Left hindlimb (tissue), 1 donor: Measurements from ENCODE around the gene ZNF236.

Experiments
- DNase-seq: peaks from one replicate; pipeline ENCODE4 v3.0.0-alpha.2; 2018

Gene ZNF236

GRCh38 chr18:76866666-76867065 is 44.3 kb downstream of the ZNF236 start:
- DNase-seq: no peak

GRCh38 chr18:76873311-76873710 is 51.0 kb downstream of the ZNF236 start:
- no peak for DNase-seq

GRCh38 chr18:76873713-76874112 is 51.4 kb downstream of the ZNF236 start:
- DNase-seq: no peak

- DNase-seq: no peak
Observed at GRCh38 chr18:76874642-76875389, 52.5 kb downstream of the ZNF236 start.

- DNase-seq: no peak
Observed at GRCh38 chr18:76875390-76876325, 53.3 kb downstream of the ZNF236 start.

GRCh38 chr18:76878426-76878825 is 56.1 kb downstream of the ZNF236 start:
- no peak for DNase-seq

- no peak for DNase-seq
Observed at GRCh38 chr18:76880026-76880425, 57.7 kb downstream of the ZNF236 start.

GRCh38 chr18:76881744-76882143 is 59.4 kb downstream of the ZNF236 start:
- DNase-seq: no peak

GRCh38 chr18:76882146-76882545 is 59.8 kb downstream of the ZNF236 start:
- DNase-seq: no peak

- no peak for DNase-seq
Observed at GRCh38 chr18:76885001-76885400, 62.6 kb downstream of the ZNF236 start.

GRCh38 chr18:76886112-76886511 is 63.8 kb downstream of the ZNF236 start:
- no peak for DNase-seq

GRCh38 chr18:76889091-76889699 is 66.8 kb downstream of the ZNF236 start:
- no peak for DNase-seq

- DNase-seq: no peak
Observed at GRCh38 chr18:76892832-76893231, 70.5 kb downstream of the ZNF236 start.

GRCh38 chr18:76894566-76895346 is 72.4 kb downstream of the ZNF236 start:
- DNase-seq: no peak

- DNase-seq: no peak
Observed at GRCh38 chr18:76895498-76895897, 73.1 kb downstream of the ZNF236 start.

- DNase-seq: no peak
Observed at GRCh38 chr18:76896677-76897076, 74.3 kb downstream of the ZNF236 start.

- no peak for DNase-seq
Observed at GRCh38 chr18:76897257-76897656, 74.9 kb downstream of the ZNF236 start.

GRCh38 chr18:76903386-76903785 is 81.0 kb downstream of the ZNF236 start:
- no peak for DNase-seq

GRCh38 chr18:76905821-76906220 is 83.5 kb downstream of the ZNF236 start:
- DNase-seq: no peak

GRCh38 chr18:76908277-76908676 is 85.9 kb downstream of the ZNF236 start:
- no peak for DNase-seq

GRCh38 chr18:76909439-76909838 is 87.1 kb downstream of the ZNF236 start:
- no peak for DNase-seq

- no peak for DNase-seq
Observed at GRCh38 chr18:76911440-76911839, 89.1 kb downstream of the ZNF236 start.

GRCh38 chr18:76913583-76913982 is 91.2 kb downstream of the ZNF236 start:
- no peak for DNase-seq
